Epidermal melanocyte (primary cell): Measurements from ENCODE around the gene PLAC8L1.

Experiments
- DNase-seq: peaks from one replicate; pipeline ENCODE4 v3.0.0; 2011; ENCODE audit warnings: low spot score; ENCODE audit not compliant: insufficient read length

PLAC8L1 gene

DNA sequence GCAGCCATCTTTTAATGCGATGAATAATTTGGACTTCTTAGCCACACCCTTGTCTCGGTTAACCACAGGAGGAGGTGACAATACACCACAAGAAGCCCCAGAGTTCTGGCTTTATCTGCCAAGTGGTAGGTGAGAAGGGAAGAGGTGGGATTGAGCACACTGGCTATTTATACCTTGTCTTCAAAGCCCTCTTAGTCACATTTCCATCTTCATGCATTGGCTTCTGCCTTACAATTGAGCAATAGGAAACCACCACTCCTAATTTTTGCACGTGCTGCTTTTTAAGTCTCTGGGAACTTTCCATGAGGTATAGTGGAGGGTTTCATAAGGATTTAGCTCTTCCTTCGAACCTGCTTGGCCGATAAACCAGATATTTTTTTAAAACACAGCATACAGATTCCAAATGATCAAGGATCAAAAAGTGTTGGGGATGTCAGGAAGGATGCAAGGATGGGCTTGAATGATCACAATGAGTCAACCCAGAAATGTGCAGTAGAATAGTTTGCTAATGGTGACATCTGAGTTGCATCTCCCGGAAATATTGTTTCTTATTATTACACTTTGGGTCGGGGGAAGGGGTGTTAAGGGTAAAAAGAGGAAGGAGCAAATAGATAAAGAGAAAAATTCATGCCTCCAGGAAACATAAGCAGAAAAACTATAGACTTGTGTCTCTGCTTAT lies 25.5 kb downstream of the PLAC8L1 start:
- no peak for DNase-seq

DNA sequence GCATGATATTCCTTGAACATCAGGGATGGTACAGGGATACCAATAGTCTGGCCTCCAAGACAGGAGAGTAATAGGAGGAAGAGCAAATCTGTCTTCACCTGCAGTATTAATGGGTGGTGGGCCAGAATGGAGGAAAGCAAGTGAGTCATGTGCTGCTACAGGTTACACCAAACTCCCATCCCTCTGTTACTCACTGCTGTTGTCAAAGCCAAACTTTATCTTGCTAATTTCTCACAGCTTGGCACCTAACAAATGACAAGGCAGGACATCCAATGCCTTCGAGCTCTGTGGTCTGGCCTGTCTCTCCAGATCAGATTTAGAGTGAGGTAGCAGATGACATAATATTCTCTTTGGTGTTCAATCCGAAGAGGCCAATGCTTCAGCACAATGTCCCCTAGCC lies 26.8 kb downstream of the PLAC8L1 start:
- DNase-seq: no peak

DNA sequence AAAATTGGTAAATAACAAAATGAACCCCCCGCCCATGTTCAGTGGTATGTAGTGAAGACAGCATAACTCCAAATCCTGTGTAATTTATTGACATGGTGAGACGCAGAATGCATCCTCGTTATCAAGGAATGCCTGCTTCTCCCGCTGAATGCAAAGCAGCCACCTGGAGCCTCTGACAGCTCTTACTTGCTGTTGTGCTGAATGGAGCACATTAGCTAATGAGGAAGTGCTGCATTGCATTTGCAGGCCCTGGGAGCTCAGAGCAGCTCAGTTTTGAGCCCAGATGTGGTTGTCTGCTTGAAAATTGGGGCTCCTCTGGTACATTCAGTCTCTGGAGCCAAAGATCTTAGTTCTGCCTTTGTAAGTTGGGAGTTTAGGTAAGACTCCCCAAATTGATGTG lies 28.9 kb downstream of the PLAC8L1 start:
- DNase-seq: no peak

DNA sequence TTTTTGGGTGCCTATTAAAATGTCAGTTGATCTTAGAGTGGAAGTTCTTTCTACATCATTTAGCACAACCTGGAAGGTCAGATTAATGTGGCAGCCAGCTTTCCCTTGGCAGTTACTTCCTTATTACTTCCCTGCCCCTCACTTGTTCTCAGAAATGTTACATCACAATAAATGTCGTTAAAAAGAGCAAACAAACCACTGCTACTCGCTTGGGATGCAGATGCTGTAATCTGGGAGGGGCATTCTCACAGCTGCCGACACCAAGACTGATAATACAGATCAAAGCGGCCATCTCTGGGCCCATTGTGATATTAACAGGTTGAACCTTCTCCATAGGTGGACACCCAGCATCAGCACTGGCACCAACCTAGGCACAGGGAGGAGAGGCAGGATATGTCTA lies 29.3 kb downstream of the PLAC8L1 start:
- DNase-seq: no peak

DNA sequence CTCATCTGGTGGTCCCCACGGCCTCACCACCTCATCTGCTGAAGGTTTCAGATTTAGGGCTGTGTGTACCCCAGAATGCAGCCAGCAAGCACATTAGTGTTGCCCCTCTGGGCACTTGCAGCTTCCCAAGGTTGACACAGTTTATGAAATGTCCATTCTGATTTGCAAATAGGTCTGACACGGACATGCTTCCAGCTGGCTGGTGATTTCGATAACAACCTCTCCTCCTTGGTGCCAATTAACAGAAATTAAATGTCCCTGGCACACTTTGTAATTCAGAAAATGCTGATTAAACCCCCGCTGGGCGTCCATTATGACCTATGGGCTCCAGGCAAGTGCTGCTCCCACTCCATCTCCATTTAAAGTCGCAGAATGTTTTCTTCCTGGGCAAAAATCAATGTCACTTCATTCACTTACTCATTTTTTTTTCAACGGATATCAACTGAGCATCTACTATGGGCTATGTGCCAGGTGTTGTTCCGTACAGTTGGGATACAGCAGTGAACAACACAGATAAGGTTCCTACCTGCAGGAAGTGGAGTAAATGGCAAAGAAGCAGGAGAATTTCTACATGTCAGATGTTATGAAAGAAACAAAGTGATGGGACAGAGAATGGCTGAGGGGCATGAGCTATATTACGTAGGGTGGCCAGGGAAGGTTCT lies 32.0 kb downstream of the PLAC8L1 start:
- DNase-seq: no peak

DNA sequence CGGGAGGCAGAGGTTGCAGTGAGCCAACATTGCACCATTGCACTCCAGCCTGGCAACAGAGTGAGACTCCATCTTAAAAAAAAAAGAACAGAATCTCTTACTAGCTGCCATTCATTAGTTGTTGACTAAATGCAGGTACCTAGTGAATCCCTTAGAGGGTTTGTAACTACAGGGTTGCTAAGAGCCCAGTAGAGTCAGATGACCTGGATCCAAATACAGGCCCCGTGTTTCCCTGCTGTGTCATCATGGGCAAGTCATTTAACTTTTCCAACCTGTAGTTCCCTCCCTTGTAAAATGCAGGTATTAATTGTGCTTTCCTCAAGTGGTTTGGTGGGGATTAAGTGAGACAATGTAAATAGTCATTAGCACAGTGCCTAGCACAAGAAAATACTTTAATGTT lies 32.8 kb downstream of the PLAC8L1 start:
- no peak for DNase-seq

DNA sequence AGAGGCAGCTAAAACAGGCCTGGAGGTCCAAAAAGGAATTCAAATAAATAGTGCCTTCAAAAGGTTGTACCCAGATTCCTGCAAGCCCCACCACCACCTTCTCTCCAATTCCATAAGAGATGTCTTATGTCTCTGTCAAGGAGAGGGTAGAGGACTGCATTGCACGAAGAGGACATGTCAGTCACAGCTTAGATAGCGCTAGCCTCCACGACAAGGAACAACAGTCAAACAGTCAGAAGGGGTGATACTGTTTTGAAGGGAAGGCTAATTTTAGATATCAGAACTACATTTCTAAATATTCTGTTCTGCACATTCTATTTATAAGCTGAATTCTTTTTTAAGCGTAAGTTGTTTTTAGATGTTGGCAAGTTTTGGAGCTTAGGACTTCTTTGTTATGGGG lies 34.2 kb downstream of the PLAC8L1 start:
- no peak for DNase-seq

DNA sequence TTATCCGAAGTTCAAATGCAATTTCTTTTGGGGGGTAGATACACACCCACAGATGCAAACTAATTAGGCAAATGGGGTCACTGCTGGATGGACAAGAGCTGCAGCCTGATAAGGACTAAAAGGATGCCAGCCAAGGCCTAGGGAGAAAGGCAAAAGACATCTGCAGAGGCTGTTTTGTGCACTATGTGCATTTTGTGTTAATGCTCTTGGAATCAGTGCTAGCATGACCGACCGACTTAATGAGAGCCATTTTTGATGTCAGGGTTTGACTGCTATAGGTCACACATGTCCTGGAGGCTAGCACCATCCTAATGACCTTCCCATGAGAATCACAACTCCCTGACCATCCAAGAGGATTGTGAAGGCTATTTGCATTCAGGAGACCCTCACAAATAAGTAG lies 34.6 kb downstream of the PLAC8L1 start:
- DNase-seq: no peak

DNA sequence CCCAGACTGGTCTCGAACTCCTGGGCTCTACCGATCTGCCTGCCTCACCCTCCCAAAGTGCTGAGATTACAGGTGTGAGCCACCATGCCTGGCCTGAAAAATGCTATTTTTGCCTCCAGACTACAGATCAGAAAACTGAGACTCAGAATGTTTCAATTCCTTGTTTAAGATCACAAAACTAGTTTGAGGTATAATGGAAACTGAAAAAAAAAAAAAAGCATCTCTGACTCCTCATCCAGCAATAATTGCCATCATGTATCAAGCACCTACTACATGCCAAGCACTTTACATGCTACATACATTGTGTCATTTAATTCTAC lies 35.6 kb downstream of the PLAC8L1 start:
- no peak for DNase-seq

DNA sequence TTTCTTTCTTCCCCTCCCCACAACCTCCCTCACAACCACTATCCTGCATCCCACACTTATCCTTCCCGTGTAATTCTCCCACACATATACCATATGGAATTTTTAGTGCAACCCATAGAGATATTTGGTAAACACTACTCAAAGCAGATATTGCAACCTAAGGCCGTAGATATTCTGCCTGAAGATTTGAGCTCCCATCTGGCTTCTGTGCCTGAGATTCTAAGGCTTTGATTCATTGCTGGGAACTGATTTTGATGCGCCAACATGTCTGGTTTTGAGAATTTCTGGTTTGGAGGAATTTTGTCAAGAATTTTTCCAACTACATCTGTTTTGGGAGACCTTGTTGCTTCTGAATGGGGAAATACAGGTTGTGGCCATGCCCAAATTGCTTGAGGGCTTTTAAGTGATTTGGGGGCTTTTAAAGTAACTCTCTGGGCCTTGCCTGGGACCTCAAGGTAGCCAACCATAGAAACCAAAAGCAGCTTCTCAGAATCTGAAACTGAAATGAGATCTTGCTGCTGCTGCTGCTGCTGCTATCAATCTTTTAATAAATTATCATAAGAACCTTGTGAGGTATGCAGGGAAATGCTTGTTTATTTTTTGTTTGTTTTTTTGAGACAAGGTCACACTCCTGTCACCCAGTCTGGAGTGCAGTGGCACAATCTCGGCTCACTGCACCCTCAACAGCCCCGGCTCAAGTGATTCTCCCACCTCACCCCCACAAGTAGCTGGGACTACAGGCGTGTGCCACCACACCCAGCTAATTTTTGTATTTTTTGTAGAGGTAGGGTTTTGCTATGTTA lies 36.2 kb downstream of the PLAC8L1 start:
- DNase-seq: no peak

DNA sequence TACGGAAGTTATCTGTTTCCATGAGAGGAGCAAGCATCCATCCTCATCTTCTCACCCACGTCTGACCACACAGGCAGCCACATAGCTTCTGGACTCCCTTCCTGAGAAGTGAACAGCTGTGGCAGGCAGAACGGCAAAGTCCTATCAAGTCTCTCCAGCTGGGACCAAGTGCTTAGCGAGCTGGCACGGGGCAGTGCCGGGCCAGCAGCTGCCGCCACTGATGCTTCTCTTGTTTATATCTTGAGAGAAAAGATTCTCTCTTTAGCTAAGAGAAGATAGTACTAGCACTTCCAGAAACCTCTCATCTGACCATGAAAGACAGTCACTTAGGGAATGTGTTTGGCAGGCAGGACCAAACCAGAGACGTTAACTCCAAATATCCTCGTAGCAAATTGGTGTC lies 37.2 kb downstream of the PLAC8L1 start:
- DNase-seq: no peak

DNA sequence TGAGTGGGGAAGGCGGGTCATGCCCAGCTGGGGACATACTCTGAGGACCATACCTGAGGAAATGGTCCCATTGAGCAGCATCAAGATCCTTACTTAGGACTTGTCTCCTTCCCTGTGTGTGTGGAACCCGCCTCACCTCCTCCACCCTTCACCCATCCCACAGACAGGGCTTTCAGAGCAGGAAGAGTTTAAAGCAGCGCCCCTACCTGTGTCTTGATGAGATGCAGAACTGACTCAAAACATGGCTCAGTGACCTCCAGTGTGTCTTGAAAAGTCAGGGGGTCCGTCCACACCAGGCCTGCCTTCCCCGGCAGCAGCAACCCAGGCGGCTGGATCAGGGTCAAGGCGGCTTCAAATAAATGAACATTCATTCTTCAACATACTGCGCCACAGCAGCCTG lies 38.4 kb downstream of the PLAC8L1 start:
- no peak for DNase-seq

DNA sequence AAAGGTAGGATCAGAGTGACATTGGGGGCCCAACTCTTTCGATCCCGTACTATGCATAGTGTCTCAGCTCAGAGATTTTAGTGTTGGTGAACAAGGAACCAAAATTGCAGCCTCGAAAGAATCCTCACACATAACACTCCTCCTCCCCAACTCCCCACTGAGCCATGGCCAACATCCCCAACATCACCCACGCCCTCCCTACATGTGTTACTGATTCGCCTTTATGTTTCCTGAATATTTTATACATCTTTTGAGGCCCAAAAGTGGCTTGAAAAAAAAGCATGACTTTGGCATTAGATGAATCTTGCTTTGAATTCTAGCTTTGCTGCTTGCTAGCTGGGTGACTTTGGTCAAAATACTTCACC lies 45.2 kb downstream of the PLAC8L1 start:
- DNase-seq: no peak

DNA sequence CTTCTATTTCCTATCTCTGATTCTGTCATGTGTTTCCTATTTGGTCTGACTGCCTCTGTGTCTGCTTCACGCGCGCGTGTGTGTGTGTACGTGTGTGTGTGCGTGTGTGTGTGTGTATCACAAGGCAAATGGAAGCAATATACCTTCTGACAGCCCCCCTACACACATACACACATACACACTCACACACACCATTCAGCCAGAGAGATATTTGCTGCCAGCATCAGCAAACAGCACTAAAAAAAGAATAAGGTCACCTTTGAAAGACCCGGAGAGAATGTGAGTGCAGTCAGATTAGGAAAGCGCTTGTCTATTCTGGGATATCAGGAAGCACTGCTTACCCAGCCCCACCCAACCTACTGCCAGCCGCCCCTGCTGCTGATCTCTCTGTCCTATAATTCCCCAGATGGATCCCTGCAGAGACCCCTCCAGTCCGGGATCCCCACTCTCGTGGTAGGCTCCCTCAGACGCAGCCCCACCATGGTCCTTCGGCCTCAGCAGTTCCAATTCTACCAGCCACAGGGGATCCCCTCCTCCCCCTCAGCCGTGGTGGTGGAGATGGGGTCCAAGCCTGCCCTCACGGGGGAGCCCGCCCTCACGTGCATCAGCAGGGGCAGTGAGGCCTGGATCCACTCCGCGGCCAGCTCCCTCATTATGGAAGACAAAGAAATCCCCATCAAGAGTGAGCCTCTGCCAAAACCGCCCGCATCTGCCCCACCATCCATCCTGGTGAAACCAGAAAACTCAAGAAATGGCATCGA lies 45.7 kb downstream of the PLAC8L1 start:
- DNase-seq: no peak

DNA sequence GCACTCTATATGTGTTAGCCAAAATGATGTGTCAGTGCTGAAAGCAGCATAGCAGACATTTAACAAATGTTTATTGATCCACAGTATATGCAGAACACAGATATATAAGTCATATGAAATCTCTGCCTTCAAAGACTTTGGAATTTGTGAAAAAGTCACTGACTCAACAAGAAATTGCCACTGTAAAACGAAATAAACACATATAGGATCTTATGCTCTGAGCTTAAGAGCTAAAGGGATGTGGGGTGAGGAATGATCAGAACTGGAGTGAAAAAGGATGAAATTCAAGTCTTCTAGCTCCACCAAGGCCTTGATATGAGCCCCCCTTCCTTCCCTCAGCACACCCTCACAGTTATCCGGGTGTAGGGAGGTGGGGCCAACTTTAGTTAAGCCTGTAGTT lies 49.9 kb downstream of the PLAC8L1 start:
- no peak for DNase-seq

DNA sequence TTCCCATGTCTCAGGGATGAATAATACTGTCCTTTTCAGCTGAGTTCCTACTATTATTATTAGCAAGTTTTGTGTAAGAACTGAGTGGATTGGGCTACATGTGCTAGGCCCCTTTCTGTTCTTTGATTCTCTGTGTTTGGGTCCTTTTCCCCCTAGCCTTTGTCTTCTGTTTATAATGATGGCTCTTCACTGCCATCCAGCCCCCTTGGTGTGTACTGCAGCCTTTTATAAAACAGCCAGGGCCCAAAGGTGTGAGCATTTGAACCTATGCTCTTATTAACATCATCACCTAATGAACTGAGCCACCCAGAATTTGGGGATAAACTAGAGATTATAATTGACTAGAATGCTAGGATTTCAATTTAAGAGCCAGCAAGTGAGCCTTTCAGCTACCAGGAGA lies 52.6 kb downstream of the PLAC8L1 start:
- no peak for DNase-seq

DNA sequence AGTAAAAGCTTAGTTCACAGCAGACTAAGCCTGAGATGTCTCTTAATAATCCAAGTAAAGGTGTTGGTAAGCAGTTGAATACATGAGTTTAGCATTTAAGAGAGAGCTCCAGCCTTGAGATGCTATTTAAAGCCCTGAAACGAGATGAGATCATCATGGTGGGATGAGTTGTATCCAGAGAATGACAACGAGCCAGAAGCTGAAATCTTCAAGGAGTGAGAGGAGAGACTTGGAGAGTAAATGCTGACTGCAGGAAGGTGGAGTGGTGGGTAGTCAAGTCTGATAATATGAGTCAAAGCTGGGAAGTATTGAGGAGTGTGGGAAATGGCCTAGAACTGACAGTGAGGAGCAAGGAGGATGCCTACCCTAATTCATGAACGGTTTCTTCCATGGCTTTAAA lies 53.7 kb downstream of the PLAC8L1 start:
- DNase-seq: no peak

DNA sequence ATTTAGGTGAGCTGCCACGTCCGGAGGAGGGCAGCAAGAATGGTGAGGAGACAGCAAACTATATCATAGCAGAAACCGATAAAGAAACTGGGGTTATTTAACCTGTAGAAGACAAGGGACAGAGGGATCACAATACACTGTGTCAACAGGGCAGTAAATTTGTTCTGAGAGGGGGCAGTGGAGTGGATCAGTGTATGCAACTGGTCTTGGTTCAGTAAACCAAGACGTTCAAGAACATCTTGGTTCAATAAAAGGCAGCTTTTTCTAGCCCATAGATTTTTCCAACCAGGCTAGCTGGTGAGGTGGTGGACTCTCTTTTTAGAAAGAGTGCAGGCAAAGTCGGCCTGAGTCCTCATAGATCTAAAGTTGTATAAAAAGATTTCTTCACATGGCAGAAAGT lies 55.3 kb downstream of the PLAC8L1 start:
- DNase-seq: no peak

DNA sequence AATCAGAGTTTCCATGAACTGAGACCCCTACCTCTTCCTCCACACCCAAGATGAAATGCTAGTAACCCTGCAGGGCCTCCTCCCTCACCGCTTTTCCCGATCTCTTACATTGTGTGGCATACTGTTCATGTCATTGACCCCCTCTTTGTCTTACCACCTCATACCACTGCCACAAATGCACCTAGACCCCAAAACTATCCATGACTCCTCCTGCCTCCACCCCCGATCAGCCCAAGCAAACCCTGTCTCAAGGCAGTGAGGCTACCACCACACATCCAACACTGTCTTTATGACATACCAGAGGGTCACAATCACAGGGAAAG lies 55.7 kb downstream of the PLAC8L1 start:
- no peak for DNase-seq

DNA sequence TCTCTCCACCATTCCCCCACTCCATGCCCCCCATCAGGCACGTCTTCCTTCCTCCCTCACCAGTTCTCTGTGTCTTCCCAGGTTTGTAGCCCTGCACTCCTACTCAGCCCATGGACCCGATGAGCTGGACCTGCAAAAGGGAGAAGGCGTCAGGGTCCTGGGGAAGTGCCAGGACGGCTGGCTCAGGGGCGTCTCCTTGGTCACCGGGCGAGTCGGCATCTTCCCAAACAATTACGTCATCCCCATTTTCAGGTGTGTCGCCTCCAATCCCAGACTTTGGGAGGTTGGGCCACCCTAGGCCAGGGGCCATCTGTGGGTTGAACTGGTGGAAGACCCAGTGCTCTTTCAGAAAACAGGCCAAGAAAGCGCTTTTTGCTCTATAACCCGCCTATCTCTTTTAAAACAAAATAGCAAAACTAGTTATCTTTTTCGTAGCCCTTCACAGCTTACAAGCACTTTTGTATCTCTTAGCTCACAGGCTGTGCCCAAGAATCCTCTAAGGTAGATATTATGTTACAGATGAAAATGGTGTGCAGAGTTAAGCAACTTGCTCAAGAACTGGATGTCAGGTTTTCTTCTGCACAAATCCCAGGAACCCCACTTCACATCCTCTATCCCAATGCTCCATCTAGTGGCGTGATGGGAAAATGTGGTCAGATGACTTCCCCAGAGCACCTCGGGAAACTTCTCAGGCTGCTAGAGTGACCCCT lies 56.2 kb downstream of the PLAC8L1 start:
- DNase-seq: peak; percentile 73

DNA sequence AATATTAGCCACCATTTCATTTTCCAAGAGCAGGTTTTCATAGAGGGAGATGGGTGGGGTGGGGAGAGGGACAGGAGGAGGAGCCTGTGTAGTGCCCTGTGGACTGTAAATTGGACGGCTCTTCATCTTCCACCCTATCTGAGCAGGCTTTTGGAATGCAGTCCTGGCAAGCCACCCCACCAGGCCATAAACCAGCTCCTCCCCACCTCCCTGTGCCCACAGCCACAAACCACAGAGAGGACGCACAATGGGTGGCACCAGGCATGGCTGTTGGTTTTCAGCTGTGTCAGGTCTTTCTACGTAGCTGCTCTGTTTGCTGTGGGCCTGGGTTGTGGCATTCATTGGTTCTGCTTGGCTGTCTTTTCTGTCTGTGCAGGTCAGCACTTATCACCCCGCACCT lies 58.0 kb downstream of the PLAC8L1 start:
- no peak for DNase-seq

DNA sequence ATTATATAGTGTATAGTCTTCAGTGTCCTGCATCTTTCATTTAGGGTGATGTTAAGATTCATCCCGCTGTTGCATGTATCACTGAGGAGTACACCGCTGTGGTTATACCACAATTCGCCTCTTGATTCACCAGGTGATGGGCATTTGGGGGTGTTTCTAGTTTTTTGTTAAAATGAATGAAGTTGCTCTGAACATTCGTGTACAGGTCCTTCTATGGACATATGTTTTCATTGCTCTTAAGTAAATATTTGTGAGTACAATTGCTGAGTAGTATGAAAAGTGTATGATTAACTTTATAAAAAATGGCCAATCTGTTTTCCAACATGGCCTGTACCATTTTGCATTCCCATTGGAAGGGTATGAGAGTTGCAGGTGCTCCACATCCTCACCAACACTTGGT lies 61.7 kb downstream of the PLAC8L1 start:
- no peak for DNase-seq
